ENCODE data around the gene SUPT3H.

SUPT3H gene

GRCh38 chr6:44833248-44833647 lies 544.5 kb downstream of the SUPT3H start:
- Histone ChIP-seq H3K9ac (ENCODE audit: low read depth, low read length) (no peak overlapping the region), H3K27me3 (ENCODE audit: insufficient read depth, low read length) (no peaks in the 10 kb centered on the region), H3K4me3 (ENCODE audit: low read length) (no peak overlapping the region), H3K27ac (ENCODE audit: low read length) (no peak overlapping the region), H3K4me1 (ENCODE audit: insufficient read depth, low read length) (peaks cover 29% of the 10 kb centered on the region), H3K36me3 (ENCODE audit: insufficient read depth, low read depth, low read length) (no peaks in the 10 kb centered on the region), H3K9me3 (ENCODE audit: insufficient read depth, low read depth, low read length) (no peaks in the 10 kb centered on the region)

- no peaks in the 10 kb centered on the region for H3K36me3 ChIP-seq (ENCODE audit: insufficient read depth, low read depth, low read length)
- H3K27ac ChIP-seq (ENCODE audit: low read length): no peak overlapping the region
- no peaks in the 10 kb centered on the region for H3K27me3 ChIP-seq (ENCODE audit: insufficient read depth, low read length)
- no peaks in the 10 kb centered on the region for H3K9me3 ChIP-seq (ENCODE audit: insufficient read depth, low read depth, low read length)
- H3K4me3 ChIP-seq (ENCODE audit: low read length): no peak overlapping the region
- no peak overlapping the region for H3K9ac ChIP-seq (ENCODE audit: low read depth, low read length)
- peaks cover 29% of the 10 kb centered on the region for H3K4me1 ChIP-seq (ENCODE audit: insufficient read depth, low read length)
Observed at GRCh38 chr6:44831002-44831610, 546.6 kb downstream of the SUPT3H start.

GRCh38 chr6:44829836-44830235 lies 547.9 kb downstream of the SUPT3H start:
- H3K9ac ChIP-seq (ENCODE audit: low read depth, low read length): no peak overlapping the region
- H3K27ac ChIP-seq (ENCODE audit: low read length): no peak overlapping the region
- H3K4me1 ChIP-seq (ENCODE audit: insufficient read depth, low read length): peaks cover 29% of the 10 kb centered on the region
- H3K36me3 ChIP-seq (ENCODE audit: insufficient read depth, low read depth, low read length): no peaks in the 10 kb centered on the region
- no peaks in the 10 kb centered on the region for H3K27me3 ChIP-seq (ENCODE audit: insufficient read depth, low read length)
- H3K9me3 ChIP-seq (ENCODE audit: insufficient read depth, low read depth, low read length): no peaks in the 10 kb centered on the region
- H3K4me3 ChIP-seq (ENCODE audit: low read length): no peak overlapping the region

- H3K4me3 ChIP-seq (ENCODE audit: low read length): no peak overlapping the region
- no peaks in the 10 kb centered on the region for H3K36me3 ChIP-seq (ENCODE audit: insufficient read depth, low read depth, low read length)
- peaks cover 29% of the 10 kb centered on the region for H3K4me1 ChIP-seq (ENCODE audit: insufficient read depth, low read length)
- no peaks in the 10 kb centered on the region for H3K27me3 ChIP-seq (ENCODE audit: insufficient read depth, low read length)
- H3K9me3 ChIP-seq (ENCODE audit: insufficient read depth, low read depth, low read length): no peaks in the 10 kb centered on the region
- H3K9ac ChIP-seq (ENCODE audit: low read depth, low read length): no peak overlapping the region
- no peak overlapping the region for H3K27ac ChIP-seq (ENCODE audit: low read length)
Observed at GRCh38 chr6:44828780-44829179, 549.0 kb downstream of the SUPT3H start.

- Histone ChIP-seq H3K4me1 (ENCODE audit: insufficient read depth, low read length) (peaks cover 17% of the 10 kb centered on the region), H3K27ac (ENCODE audit: low read length) (no peak overlapping the region), H3K9me3 (ENCODE audit: insufficient read depth, low read depth, low read length) (no peaks in the 10 kb centered on the region), H3K9ac (ENCODE audit: low read depth, low read length) (no peak overlapping the region), H3K36me3 (ENCODE audit: insufficient read depth, low read depth, low read length) (no peaks in the 10 kb centered on the region), H3K4me3 (ENCODE audit: low read length) (no peak overlapping the region), H3K27me3 (ENCODE audit: insufficient read depth, low read length) (no peaks in the 10 kb centered on the region)
Observed at GRCh38 chr6:44826025-44826676, 551.6 kb downstream of the SUPT3H start.

GRCh38 chr6:44825273-44825672 lies 552.5 kb downstream of the SUPT3H start:
- no peak overlapping the region for H3K27ac ChIP-seq (ENCODE audit: low read length)
- H3K4me1 ChIP-seq (ENCODE audit: insufficient read depth, low read length): peaks cover 11% of the 10 kb centered on the region; the same call in 1 of the 2 replicates
- no peak overlapping the region for H3K4me3 ChIP-seq (ENCODE audit: low read length)
- H3K36me3 ChIP-seq (ENCODE audit: insufficient read depth, low read depth, low read length): no peaks in the 10 kb centered on the region
- no peak overlapping the region for H3K9ac ChIP-seq (ENCODE audit: low read depth, low read length)
- H3K27me3 ChIP-seq (ENCODE audit: insufficient read depth, low read length): no peaks in the 10 kb centered on the region
- no peaks in the 10 kb centered on the region for H3K9me3 ChIP-seq (ENCODE audit: insufficient read depth, low read depth, low read length)

GRCh38 chr6:44824567-44824966 lies 553.2 kb downstream of the SUPT3H start:
- Histone ChIP-seq H3K27ac (ENCODE audit: low read length) (no peak overlapping the region), H3K4me1 (ENCODE audit: insufficient read depth, low read length) (peaks cover 6% of the 10 kb centered on the region; the same call in 1 of the 2 replicates), H3K27me3 (ENCODE audit: insufficient read depth, low read length) (no peaks in the 10 kb centered on the region), H3K4me3 (ENCODE audit: low read length) (no peak overlapping the region), H3K36me3 (ENCODE audit: insufficient read depth, low read depth, low read length) (no peaks in the 10 kb centered on the region), H3K9ac (ENCODE audit: low read depth, low read length) (no peak overlapping the region), H3K9me3 (ENCODE audit: insufficient read depth, low read depth, low read length) (no peaks in the 10 kb centered on the region)

GRCh38 chr6:44820759-44821158 lies 557.0 kb downstream of the SUPT3H start:
- no peaks in the 10 kb centered on the region for H3K27me3 ChIP-seq (ENCODE audit: insufficient read depth, low read length)
- H3K9ac ChIP-seq (ENCODE audit: low read depth, low read length): no peak overlapping the region
- no peaks in the 10 kb centered on the region for H3K9me3 ChIP-seq (ENCODE audit: insufficient read depth, low read depth, low read length)
- no peaks in the 10 kb centered on the region; the same call in 1 of the 2 replicates for H3K4me1 ChIP-seq (ENCODE audit: insufficient read depth, low read length)
- no peaks in the 10 kb centered on the region for H3K36me3 ChIP-seq (ENCODE audit: insufficient read depth, low read depth, low read length)
- no peak overlapping the region for H3K4me3 ChIP-seq (ENCODE audit: low read length)
- H3K27ac ChIP-seq (ENCODE audit: low read length): no peak overlapping the region

- Histone ChIP-seq H3K27me3 (ENCODE audit: insufficient read depth, low read length) (no peaks in the 10 kb centered on the region), H3K27ac (ENCODE audit: low read length) (no peak overlapping the region), H3K4me3 (ENCODE audit: low read length) (no peak overlapping the region), H3K9me3 (ENCODE audit: insufficient read depth, low read depth, low read length) (no peaks in the 10 kb centered on the region), H3K36me3 (ENCODE audit: insufficient read depth, low read depth, low read length) (no peaks in the 10 kb centered on the region), H3K9ac (ENCODE audit: low read depth, low read length) (no peak overlapping the region), H3K4me1 (ENCODE audit: insufficient read depth, low read length) (no peaks in the 10 kb centered on the region; the same call in 1 of the 2 replicates)
Observed at GRCh38 chr6:44820321-44820720, 557.4 kb downstream of the SUPT3H start.

- Histone ChIP-seq H3K27ac (ENCODE audit: low read length) (no peak overlapping the region), H3K36me3 (ENCODE audit: insufficient read depth, low read depth, low read length) (no peaks in the 10 kb centered on the region), H3K4me1 (ENCODE audit: insufficient read depth, low read length) (0 out of 2 replicates have a peak, but pooled peaks cover 3% of the 10 kb centered on the region), H3K9me3 (ENCODE audit: insufficient read depth, low read depth, low read length) (no peaks in the 10 kb centered on the region), H3K27me3 (ENCODE audit: insufficient read depth, low read length) (no peaks in the 10 kb centered on the region), H3K4me3 (ENCODE audit: low read length) (no peak overlapping the region), H3K9ac (ENCODE audit: low read depth, low read length) (no peak overlapping the region)
Observed at GRCh38 chr6:44811456-44811855, 566.3 kb downstream of the SUPT3H start.

GRCh38 chr6:44809258-44809657 lies 568.5 kb downstream of the SUPT3H start:
- H3K4me3 ChIP-seq (ENCODE audit: low read length): no peak overlapping the region
- H3K36me3 ChIP-seq (ENCODE audit: insufficient read depth, low read depth, low read length): no peaks in the 10 kb centered on the region
- no peak overlapping the region for H3K9ac ChIP-seq (ENCODE audit: low read depth, low read length)
- H3K9me3 ChIP-seq (ENCODE audit: insufficient read depth, low read depth, low read length): no peaks in the 10 kb centered on the region
- H3K27ac ChIP-seq (ENCODE audit: low read length): no peak overlapping the region
- 0 out of 2 replicates have a peak, but pooled peaks cover 3% of the 10 kb centered on the region for H3K4me1 ChIP-seq (ENCODE audit: insufficient read depth, low read length)
- H3K27me3 ChIP-seq (ENCODE audit: insufficient read depth, low read length): no peaks in the 10 kb centered on the region

- no peak overlapping the region for H3K27ac ChIP-seq (ENCODE audit: low read length)
- no peaks in the 10 kb centered on the region for H3K36me3 ChIP-seq (ENCODE audit: insufficient read depth, low read depth, low read length)
- no peaks in the 10 kb centered on the region for H3K27me3 ChIP-seq (ENCODE audit: insufficient read depth, low read length)
- no peak overlapping the region for H3K9ac ChIP-seq (ENCODE audit: low read depth, low read length)
- no peaks in the 10 kb centered on the region for H3K9me3 ChIP-seq (ENCODE audit: insufficient read depth, low read depth, low read length)
- no peak overlapping the region for H3K4me3 ChIP-seq (ENCODE audit: low read length)
- H3K4me1 ChIP-seq (ENCODE audit: insufficient read depth, low read length): 0 out of 2 replicates have a peak, but pooled peaks cover 3% of the 10 kb centered on the region
Observed at GRCh38 chr6:44808148-44808547, 569.6 kb downstream of the SUPT3H start.
